Left forelimb (tissue), 1 donor: ENCODE measurements around the gene NCOA3.
A peak's percentile ranks its signal among the peaks of the same experiment; 100 is the strongest.
"Not testable (repeated sequence)": the region's sequence is repeated elsewhere in the genome, so short reads cannot be mapped to it uniquely, and the experiment has no call there.

Experiments used
- DNase-seq: peaks from one replicate; pipeline ENCODE4 v3.0.0-alpha.2; 2018; ENCODE audit warnings: low spot score

The NCOA3 gene

DNA sequence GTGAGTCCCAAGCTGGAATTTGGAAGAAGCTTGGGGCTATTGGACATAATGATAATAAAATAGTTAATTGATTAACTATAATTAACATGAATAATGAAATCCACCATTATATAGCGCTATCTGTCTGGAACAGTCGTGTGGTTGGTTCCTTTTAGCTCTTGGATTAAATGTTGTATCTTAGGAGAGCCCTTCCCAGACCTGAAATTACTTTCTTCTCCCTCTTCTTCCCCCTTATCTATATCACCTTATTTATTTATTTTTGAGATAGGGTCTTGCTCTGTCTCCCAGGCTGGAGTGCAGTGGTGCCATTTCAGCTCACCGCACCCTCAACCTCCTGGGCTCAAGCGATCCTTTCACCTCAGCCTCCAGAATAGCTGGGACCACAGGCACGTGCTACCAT is 64.6 kb downstream of the NCOA3 start:
- no peak for DNase-seq

DNA sequence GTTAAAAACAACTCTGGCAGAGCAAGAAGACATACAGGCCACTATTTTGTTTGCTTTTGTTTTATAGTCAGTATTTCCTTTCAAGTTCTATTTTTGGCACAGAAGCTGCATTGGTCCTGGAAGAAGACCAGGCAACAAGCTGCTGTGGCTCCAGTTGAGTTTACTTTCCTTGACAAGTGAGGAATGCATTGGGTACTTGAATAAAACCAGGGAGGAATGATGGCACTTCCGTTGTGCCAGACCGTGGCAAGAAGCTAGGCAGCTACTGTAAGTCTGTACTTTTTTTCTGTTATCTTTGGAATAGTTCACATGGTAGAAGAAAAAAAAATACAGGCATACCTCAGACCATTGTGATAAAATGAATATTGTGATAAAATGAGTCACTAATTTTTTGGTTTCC is 66.3 kb downstream of the NCOA3 start:
- DNase-seq: no peak

DNA sequence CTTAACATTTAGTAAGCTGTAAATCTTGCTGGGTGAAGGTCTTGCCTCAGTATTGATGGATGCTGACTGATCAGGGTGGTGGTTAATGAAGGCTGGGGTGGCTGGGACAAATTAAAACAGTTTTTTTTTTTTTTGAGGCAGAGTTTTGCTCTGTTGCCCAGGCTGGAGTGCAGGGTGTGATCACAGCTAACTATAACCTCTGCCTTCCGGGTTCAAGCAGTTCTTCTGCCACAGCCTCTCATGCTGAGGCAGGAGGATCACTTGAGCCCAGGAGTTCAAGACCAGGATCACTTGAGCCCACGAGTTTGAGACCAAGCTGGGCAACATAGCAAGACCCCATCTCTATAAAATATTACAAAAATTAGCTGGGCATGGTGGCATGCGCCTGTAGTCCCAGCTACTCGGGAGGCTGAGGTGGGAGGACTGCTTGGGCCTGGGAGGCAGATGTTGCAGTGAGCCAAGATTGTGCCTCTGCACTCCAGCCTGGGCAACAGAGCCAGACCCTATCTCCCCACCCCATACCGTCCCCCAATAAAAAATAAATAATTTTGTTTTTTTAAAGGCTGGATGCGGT is 67.2 kb downstream of the NCOA3 start:
- no peak for DNase-seq

DNA sequence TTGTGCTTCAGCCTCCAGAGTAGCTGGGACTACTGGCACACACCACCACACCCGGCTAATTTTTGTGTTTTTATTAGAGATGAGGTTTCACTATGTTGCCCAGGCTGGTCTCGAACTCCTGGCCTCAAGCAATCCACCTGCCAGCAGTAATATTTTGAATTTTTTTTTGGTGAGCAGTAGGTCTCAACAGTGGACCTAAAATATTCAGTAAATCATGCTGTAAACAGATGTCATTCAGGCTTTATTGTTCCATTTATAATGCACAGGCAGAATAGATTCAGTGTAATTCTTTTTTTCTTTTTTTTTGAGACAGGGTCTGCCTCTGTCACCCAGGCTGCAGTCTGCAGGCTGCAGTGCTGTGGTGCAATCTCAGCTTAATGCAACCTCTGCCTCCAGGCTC is 69.7 kb downstream of the NCOA3 start:
- DNase-seq: no peak

DNA sequence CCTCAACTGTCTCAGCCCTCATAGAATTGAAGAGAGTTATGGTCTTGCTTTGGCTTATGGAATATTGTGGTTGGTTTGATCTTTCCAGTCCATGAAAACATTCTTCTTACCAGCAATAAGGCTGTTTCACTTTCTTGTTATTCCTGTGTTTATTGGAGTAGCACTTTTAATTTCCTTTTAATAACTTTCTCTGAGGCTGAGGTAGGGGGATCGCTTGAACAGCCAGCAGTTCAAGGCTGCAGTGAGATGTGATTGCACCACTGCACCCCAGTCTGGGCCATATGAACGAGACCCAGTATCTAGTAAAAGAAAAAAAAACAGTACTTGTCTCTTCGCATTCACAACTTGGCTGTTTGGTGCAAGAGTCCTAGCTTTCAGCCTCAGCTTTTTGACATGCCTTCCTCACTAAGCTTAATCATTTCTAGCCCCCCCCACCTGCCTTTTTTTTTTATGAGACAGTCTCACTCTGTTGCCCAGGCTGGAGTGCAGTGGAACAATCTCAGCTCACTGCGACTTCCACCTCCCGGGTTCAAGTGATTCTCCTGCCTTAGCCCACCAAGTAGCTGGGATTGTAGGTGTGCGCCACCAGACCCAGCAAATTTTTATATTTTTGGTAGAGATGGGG is 70.5 kb downstream of the NCOA3 start:
- no peak for DNase-seq

DNA sequence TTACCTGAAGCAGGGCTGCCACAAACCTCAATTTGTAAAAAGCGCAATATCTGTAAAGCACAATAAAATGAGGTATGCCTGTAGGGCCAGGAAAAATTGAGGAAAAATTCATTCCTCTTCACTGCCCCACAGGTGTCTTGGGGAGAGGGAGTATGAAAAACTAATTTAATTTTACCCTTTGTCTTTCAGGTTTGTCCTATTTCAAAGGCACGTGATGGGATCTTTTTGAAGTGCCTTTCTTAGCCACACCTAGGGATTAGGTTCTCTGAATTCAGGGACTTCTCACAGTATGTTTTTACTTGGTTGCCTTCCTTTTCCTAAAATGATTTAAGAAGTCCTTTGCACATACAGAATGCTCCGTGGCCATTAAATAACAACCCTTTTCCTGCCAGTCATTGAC is 71.9 kb downstream of the NCOA3 start:
- no peak for DNase-seq

DNA sequence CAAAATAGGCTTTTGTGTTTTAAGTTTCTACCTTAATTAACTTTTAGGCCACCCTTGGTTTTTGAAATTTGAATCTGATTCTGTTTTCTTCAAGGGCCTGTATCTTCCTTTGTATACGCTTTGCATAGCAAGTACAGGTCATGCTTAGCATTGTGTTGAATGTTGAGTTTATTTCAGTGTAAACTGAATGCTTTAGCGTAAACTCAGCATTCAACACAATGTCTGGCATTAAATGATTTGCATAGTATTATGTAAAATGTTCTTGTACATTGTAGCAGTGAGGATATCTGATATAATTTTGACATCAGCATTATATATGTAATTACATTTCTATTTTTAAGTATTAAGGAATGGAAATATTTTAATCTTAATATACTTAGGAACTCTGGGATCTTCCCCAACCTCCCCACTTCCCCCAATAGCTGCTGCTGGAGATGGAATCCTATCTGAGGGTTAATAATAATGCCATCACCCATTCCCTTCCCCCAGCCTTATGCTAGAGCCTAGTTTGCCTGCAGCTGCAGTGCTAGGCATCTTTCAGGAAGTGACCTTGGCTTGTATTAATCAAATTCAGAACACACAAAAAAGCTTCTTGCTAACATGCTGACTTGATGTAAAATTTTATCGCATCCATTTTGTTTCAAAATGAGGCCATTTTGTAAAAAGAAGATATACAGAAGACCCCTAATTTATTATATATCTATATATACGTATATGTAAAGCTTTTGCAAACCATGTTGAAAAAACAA is 73.1 kb downstream of the NCOA3 start:
- DNase-seq: no peak

DNA sequence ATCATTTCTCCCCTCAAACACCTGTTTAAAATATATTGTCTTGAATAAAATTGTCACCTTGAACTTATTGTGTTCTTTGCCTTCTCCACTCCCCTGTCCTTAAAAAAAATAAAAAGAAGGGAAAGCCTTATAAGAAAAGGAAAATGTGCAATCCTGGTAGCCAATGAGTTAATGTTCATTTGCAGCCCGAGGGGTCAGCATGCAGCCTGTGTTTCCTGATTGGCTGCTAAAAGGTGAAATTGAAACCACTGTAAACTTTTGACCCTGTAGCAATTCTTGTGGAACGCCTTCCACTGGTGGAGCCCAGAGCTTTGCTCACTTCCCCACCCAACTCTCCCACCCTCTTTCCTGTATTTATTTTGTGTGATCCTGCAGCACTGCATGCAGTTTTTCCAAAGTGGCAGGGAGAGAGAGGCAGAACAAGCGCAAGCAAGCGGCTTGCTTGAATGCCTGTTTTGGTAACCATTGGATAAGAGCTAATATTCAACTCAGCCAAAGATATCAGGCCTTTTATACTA is 74.9 kb downstream of the NCOA3 start:
- peak; percentile 72 for DNase-seq

DNA sequence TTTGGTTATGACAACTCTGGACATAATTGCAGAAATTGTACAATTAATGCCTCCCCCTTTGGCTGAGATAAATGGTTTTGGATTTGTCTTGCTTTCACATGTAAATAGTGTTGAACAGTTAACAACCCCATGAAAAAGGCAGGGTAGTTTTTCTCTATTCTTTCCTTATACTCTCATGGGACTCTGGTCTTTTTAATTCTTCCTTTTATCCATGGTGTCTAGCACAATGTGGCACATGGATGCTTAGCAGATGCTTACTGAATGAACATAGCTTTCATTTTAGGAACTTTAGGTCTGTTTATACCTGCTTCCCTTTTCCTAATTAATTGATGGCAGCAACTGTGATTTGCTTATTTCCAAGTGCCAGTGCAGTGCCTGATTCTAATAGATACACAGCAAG is 75.6 kb downstream of the NCOA3 start:
- no peak for DNase-seq

DNA sequence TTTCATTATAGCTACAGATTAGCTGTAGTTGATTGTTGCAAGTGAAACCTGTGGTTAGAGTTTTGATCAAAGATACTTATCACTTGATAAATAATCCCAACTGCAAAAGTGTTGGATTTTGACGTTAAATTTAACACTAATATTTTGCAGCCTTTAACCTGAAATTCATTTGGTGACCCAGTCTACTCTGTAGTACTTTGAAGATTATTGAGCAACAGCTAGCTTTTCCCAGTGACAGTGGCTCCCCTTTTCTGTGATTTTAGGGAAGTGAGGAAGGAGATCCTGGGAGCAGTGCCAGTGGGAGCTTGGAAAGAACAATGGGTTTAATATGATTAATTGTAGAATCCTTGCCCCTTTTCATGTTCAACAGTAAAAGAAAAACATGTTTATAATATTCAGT is 76.9 kb downstream of the NCOA3 start:
- no peak for DNase-seq

DNA sequence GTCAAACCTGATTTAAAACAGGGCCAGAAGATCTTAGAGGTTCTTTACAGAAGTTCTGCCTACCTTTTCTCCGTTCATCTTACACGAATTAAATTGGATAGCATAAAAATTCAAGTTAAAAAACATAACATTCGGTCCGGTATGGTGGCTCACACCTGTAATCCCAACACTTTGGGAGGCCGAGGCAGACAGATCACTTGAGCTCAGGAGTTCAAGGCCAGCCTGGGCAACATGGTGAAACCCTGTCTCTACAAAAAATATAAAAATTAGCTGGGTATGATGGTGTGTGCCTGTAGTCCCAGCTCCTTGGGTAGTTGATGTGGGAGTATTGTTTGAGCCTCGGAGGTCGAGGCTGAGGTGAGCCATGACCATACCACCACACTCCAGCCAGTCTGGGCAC is 79.0 kb downstream of the NCOA3 start:
- not testable (repeated sequence) for DNase-seq

DNA sequence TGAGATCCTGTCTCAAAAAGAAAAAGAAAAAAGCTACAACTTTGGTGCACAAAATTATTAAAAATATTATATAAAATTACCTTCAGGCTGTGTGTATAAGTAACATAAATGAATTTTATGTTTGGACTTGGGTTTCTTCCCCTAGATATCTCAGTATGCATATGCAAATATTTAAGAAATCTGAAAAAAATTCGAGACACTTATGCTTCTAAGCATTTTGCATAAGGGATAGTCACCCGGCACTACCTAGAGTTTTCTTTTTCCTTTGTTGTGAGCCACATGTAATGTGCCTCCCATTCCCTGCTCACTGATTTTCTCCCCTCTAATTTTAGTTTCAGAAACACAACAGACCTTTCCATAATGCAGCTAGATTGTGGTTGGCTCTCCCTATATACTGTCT is 79.4 kb downstream of the NCOA3 start:
- DNase-seq: no peak

DNA sequence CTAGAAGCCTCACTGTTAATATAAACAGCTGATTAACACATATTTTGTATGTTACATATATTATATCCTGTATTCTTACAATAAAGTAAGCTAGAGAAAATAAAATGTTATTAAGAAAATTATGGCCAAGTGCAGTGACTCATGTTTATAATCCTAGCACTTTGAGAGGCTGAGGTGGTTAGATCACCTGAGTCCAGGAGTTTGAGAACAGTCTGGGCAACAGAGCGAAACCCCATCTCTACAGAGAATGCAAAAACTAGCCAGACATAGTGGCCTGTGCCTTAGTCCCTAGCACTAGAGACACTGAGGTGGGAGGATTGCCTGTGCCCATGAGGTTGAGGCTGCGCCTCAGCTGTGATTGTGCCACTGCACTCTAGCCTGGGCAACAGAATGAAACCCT is 81.9 kb downstream of the NCOA3 start:
- no peak for DNase-seq

DNA sequence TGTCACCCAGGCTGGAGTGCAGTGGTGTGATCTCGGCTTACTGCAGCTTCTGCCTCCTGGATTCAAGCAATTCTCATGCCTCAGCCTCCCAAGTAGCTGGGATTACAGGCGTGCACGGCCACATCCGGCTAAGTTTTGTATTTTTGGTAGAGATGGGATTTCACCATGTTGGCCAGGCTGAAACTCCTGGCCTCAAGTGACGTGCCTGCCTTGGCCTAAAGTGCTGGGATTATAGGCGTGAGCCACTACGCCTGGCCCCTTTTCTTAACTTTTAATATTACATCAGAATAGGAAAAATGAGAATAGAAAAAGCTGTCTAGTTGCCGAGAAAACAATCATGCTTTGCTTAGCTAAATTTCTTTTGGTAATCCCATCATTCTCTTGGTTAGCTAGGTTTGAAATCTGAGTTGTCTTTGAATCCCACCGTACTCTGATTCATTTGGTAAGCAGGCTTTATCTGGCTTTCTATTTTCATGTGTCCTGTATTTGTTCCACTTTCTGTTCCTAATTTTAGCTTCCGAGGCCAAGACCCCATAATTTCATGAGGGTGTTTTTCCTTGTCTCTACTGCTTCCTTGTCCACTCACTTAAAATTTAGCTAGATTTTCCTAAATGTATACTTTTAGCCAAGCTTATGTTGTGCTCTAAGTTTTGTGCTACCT is 83.5 kb downstream of the NCOA3 start:
- no peak for DNase-seq

DNA sequence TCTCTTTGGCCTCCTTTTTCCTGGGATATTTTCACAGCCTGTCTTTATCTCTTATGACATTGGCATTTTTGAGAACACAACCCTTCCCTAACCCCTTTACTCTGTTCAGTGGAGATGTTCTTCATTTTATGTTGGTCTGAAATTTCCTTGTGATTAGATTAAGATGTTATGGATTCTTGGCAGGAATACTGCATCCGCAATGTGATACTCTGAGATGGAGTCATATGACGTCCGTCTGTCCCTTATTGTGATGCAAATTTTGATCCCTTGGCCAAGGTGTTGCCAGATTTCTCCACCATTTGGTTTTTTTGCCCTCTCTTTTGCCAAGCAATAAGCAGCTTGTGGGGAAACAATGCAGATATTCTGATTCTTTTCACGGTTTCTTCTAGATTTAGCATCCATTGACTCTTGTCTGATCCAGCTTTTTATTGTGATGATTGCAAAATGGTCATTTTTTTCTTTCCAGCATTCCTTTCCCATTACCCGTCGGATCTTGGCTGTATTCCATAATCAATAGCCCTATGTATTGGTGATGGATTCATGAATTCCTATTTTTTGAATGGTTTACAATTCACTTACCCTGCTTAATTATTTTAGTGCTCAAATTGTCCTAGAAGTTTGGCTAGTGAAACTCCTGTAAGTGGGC is 85.1 kb downstream of the NCOA3 start:
- no peak for DNase-seq

DNA sequence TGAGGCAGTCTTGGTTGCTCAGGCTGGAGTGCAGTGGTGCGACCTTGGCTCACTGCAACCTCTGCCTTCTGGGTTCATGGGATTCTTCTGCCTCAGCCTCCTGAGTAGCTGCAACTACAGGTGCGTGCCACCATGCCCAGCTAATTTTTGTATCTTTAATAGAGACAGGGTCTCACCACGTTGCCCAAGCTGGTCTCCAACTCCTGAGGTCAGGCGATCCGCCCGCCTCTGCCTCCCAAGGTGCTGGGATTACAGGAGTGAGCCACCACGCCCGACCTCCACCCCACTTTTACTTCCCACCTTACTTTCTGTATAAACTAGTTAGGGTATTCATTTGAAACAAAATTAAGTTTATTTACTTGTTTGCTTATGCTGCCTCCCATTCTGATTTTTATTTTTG is 86.5 kb downstream of the NCOA3 start:
- DNase-seq: no peak

DNA sequence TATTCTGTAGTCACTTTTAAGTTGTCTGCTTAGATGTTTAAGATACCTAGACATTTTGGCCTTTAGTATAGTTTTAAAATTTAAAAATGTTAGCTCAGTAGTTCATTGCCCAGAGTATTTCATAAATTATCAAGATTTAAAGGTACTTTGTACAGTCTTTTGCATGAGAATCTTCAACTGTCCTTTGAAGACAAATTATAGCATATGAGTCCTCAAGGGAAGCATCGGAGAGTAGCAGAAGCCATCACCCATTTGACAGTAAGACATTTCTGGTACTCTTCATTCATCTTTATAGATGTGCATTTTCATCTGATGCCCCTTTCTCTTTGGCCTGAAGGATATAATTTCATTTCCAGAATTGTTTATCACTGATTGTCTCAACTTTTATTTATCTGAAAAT is 89.5 kb downstream of the NCOA3 start:
- no peak for DNase-seq

DNA sequence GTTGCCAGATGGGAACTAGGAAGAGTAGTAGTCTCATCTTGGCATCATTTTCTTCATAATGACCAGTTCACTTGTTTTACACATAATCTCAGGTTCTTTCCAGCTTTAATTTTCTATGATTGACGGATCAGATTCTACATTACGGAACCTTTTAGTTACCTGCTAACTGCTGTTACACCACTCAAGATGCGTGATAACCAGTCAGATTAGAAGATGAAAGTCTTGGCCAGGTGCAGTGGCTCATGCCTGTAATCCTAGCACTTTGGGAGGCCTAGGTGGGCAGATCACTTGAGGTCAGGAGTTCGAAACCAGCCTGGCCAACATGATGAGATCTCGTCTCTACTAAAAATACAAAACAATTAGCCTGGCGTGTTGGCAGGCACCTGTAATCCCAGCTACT is 92.5 kb downstream of the NCOA3 start:
- no peak for DNase-seq

DNA sequence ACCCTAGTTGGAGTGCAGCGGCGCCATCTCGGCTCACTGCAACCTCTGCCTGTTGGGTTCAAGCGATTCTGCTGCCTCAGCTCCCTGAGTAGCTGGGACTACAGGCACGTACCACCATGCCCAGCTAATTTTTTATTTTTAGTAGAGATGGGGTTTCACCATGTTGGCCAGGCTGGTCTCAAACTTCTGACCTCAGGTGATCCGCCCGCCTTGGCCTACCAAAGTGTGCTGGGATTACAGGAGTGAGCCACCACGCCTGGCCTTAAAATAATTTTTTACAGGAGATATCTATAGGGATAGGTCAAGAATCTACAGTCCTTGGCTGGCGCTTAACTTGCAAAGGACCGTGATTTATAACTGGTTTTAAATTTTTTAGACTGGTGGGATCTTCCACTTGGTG is 93.5 kb downstream of the NCOA3 start:
- not testable (repeated sequence) for DNase-seq

DNA sequence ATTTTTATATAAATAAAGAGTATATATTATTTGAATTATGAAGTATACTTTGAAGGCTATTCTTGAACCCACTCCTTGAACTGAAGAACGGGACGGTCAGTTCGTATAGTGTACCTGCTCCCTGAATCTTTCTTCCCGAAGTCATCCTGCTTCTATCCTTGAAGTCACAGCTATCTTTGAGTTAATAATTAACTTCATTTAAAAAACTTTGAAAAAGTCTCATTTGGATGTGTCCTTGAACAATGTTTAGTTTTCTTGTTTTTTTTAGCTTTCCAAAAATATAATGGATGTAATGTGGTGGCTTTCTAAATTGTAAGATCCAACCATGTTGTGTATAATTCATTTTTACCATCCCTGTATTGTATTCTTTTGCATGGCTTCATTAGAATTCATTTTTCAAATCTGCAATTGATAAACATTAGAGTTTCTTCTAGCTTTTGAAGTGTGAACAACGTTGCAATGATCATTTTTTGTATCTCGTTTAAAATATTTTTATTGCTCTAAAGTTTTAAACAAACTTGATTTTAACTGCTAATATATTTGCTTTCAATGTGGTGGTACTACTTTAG is 94.4 kb downstream of the NCOA3 start:
- no peak for DNase-seq

DNA sequence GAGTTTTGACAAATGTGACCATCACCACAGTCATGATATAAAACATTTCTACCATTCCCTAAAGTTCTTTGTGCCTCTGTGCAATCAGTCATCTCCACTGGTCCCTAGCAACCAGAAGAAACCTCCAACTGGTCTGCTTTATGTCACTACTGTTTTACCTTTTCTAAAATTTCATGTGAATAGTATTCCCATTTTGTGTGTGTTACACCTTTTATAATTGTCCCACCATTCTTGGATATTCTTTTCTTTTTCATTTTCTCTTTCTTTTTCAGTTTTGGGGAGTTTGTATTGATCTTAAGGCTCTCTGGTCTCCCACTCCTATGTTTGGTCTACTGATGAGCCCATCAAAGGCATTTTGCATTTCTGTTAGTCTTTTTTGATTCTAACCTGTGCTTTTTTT is 95.4 kb downstream of the NCOA3 start:
- DNase-seq: no peak
